NOMO-1 treated with DMSO at 0.1 percent for 48 hours (cell line): ENCODE data around the gene KRTAP10-1.
"Not testable (repeated sequence)": the region's sequence is repeated elsewhere in the genome, so short reads cannot be mapped to it uniquely, and the experiment has no call there.

ENCODE experiments used
- DNase-seq: peaks from one replicate; lab custom pipeline; 2025; ENCODE audit not compliant: unreplicated experiment; lab: John Stamatoyannopoulos, UW

The KRTAP10-1 gene

DNA sequence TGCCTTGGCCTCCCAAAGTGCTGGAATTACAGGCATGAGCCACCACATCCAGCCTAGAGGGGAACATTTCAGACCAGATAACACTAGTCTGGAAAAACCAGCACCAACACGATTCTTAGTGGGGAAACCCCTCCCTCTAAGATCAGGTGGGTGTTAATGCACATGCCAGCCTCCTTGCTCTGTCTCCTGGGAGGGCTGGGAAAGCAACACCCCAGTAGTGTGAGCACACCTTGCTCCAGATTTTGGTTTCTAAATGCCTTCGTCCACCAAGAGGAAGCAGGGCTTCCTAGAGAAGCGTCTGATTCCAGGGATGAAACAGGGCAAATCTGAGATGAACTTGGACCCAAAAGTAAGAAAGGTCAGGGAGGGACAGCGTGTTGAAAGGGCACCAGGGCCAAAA, 31.3 kb upstream of the KRTAP10-1 start:
- no peak for DNase-seq

DNA sequence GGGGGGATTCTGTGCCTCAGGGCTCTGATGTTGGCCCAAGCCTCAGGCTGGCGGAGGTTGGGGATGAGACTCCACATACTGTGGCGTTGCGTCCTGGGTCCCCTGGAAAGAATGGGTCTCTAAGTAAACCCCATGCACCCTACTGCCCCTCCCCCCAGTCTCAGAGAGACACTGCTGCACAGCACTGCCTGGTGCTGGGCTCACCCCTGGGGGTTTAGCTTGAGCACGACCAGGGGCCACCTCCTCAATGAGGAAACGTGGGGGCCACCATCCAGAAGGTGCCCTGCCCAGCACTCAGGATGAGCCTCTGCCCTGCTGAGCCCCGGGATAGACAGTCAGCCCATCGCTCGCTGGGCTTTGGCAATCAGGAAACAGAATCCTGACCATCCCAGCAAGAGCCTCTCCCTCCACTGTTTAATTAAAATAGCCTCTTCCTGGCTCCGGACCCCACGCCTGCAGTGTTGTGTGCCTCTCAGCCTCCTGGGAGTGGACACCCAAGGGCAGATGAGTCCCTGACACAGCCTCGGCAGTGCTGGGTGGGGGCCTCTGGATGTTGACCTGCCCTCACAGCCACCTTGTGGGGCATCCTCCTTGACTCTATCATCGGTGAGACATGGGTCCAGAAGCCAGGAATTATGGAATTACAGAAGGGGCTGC, 30.0 kb upstream of the KRTAP10-1 start:
- no peak for DNase-seq

DNA sequence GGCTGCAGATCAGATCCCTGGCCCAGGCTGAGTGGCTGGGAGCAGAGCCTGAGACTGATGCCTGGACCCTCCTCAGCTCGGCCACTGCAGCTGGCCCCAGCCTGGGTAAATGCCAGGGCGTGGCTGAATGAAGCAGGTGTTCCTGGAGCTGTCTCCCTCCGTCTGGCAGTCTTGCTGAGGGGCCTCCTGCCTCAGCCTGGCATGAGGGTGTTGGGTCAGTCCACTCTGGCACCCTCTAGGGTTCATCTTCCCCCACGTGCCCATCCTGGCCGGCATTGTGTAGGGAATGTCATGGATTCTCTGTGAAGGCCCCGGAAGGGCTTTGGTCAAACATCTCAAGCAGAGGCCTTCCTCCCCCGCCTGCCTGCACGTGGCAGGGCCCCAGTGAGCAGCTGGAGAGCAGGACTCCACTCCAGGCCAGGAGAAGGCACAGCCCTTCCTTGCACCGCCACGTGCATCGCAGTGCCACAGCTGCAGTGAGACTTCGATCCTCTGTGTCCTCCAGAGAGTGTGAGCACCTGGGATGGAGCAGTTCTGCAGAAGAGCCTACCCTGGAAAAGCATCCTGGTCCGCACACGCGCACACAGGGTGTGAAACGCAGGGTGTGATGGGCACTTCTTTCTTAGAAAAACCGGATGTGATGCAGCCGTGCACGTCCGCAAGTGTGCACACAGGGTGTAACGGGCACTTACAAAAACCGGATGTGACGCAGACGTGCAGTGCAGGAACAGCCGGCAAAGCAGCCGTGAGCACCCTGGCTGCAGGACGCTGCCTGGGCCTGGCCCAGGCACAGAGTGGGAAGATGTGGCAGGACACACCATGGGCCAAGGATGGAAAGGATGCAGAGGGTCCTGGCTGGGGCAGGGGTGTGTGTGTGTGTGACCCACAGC, 28.9 kb upstream of the KRTAP10-1 start:
- no peak for DNase-seq

DNA sequence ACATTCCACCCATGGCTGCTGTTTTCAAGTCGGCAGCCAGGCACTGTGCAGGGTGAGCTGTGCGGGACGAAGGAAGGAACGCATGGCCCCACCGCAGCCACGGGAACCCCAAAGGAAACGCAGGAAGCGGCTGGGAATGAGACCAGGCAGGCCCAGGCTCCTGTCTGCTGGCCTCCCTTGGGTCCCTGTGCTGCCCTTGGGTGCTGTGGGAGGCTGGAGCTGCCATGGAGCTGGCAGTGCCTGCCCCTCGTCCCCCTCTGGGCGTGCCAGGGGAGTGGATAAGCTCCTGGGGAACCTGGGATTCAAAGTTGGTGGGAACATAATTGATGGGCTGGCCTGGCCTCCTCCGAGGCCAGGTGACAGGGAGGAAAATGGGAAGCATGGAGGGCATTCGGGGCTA, 28.3 kb upstream of the KRTAP10-1 start:
- no peak for DNase-seq

DNA sequence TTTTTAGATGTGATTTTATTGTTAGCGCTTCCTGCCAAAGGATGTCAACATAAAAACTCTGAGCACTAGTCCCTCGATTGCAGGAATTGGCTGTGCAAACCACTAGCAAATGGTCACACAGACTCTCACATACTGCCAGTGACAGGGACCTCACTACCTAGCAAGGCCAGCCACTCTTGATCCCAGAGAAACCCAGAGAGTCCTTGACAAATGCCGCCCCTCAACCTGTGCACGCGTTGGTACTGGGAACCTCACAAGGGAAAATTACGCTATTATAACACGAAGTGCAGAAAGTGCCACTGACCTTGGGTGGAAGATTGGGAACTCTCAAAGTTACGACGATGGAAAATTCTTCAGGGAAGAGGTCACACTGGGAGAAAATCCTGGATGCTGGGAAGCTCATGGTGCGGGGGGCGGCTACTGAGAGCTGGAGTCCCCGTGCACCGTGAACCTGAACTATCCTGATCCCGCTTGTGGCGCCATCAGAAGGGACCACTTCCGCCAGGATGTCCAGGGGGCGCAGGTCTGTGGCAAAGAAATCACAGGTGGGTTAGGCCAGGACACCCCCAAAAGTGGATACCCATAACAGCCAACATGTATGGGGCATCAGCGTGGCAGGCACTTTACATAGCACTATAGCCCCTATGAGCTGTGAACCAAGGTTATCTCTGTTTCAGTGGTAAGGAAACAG, 27.6 kb upstream of the KRTAP10-1 start:
- no peak for DNase-seq

DNA sequence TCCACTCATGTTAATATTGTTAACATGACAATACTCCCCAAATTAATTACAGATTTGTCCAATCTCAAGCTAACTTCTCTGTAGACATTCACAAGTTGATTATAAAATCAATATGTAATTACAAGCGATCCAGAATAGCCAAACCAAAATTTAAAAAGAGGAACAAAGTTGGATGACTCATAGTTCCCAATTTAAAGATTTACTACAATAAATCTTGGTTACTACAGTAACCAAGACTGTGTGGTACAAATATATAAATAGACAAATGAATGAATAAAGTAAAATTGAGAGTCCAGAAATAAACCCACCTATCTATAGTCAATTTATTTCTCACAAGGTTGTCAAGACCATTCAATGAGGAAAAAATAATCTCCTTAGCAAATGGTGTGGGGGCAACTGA, 26.4 kb upstream of the KRTAP10-1 start:
- DNase-seq, result peak; percentile 90

DNA sequence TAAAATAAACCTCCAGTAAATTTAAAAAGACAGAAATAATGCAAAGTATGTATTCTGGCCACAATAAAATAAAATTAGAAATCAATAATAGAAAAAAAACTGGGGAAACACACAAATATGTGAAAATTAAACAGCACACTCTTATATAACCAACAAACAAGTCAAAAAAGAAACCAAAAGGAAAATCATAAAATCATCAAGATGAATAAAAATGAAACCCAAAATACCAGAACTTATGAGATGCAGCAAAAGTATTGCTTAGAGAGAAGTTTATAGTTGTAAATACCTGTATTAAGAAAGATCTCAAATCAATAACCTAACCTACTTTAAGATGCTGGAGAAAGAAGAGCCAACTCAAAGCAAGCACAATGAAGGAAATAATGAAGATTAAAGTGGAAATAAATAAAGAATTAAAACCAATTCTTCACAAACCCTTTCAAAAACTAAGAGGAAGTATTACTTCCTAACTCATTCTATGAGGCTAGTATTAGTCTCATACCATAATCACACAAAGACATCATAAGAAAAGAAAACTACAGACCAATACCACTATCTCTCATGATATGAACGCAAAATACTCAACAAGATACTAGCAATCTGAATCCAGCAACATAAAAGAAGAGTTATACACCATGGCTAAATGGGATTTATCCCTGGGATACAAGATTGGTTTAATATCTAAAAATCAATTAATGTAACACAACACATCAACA, 25.0 kb upstream of the KRTAP10-1 start:
- DNase-seq, result no peak

DNA sequence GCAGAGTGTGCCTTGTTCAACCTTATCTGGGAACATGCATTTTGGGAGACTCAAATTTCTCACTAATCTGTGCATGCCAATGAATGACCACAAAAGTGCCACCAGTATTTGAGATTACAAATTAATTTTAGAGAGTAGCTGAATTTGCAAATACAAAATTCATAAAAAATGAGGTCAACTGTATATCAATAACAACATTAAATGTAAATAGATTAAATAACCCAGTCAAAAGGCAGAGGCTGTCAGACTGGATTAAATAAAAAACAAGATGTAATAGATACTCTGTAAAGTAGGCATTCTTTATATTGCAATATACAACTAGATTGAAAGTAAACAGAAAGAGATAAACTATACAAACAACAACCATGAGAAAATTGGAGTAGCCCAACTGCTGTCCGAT, 24.1 kb upstream of the KRTAP10-1 start:
- DNase-seq, result no peak

DNA sequence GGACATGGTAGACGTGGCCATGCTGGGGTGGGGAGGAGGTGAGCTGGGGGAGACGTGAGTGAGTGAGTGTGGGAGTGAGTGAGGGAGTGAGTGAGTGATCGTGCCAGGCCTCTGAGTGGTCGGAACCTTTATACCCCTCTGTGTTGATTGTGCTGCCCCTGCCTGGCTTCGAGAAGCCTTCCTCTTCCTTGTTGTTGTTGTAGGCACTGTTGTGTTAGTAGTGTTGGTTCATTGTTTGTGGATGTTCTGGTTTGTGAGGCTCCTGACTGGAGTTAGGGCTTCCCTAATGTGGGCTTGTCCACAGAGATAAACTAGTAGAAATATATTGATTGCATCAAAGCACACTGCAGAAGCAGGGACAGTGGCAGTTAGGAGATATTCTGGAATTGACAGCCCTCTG, 18.7 kb upstream of the KRTAP10-1 start, which contains the start of gene KRTAP10-3:
TSS of gene KRTAP10-3 (minus strand) at position 101 of the 400 bp plus-strand sequence. CDS start at position 21, 80 bp downstream.
- no peak for DNase-seq

DNA sequence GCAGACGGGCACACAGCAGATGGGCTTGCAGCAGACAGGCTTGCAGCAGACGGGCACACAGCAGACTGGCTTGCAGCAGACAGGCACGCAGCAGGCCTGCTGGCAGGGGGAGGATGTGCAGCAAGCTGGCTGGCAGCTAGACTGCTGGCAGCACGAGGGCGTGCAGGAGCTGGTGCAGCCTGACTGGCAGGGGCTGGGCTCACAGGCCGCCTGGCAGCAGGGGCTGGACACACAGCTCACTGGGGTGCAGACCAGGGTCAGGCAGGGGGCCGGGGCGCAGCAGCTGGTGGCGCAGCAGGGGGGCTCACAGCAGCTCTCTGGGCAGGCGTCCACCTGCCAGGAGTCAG, 18.3 kb upstream of the KRTAP10-1 start:
- DNase-seq, result not testable (repeated sequence)

DNA sequence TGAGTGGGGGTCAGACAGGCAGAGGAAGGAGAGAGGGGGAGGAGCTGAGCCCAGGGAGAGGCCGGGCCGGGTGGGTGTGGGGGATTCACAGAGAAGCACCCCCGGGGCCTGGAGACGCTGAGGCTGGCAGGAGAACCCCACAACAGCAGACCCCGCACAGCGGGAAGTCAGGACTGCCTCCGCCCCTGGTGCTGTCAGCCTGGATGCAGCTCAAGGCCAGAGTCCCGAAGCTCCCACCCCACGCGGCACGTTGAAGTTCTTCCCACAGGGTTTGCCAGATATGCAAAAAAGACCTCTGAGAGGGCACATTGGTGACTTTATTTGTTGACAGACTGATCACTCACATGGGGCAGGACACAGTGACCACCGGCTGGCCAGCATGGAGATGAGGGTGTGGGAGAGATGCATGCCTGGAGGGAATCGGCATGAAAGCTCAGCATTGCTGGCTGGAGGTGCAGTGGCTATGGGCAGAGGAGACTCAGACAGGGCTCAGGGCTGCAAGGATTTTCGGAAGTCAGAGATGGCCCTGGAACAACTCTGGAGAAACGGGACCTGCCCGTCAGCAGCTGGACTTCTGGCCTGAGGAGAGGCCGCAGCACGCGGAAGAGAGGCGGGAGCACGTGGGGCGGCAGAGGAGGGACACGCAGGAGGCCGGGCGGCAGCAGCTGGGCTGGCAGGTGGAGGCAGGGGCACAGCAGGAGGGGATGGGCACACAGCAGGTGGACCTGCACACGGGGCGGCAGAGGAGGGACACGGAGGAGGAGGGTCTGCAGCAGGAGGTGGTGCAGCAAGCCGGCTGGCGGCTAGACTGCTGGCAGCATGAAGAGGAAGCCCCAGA, 17.7 kb upstream of the KRTAP10-1 start:
- no peak for DNase-seq

DNA sequence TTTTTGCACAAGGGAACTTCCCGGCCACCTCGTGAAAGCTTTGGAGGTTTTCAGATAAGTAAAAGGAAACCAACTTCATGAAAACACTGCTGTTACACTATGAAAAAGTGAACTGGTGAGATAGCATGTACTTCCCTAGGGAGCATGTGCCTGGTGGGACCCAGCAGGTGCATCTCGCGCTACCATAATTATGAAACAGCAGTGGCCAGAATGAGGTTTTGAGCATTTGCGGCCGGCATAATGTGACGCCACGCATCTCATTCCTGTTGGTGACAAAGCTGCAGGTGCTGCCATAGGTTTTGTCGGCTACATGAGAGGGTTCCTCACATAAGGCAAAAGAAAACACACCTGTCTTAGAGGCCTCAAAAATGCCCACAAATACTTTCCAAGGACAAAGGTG, 16.9 kb upstream of the KRTAP10-1 start:
- DNase-seq, result no peak

DNA sequence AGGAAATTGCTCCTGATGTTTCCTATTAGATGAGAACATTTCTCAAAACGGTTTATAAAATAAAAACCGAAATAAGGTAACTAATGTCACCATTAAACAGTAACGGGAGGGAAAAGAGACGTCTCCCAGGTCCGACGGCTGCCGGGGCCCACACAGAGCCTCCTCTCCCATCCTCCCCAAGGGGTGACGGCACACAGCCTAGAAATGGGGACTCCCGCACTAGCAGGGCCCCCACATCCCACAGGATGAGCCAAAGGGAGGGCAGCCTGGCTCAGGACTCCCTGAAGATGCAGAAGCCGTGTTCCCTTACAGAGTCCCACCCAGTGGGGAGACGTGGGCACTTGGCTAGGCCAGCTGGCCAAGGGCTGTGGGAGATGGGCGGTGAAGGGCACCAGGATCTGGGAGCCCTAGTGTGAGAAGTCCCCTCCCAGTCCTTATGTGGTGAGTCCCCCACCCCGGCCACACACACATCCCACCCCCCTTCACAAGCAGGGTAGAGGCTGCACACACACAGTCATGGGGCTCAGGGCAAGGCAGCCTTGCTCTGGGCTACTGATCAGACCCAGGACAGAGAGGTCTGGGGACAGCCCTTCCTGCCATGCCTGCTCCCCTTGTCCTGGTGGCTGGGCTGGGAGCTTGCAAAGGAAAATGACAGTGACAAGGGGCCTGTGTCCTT, 15.3 kb upstream of the KRTAP10-1 start:
- no peak for DNase-seq

DNA sequence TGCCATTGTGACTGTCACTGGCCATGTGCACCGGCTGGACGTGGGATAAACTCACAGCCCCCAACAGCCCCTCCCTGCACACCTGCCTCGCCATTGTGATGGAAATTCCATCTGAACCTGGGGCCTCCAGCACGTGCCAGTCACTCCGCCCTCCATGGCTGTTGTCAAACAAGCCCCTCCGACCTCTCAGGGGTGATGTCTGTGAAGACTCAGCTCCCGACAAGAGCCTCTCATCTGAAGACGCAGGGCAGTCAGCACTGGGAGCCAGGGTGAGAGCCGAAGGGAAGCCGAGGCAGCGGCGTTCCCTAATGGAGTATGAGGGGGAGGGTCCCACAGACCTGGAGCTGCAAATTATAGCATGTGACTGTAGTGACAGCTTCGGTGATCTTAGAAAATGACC, 12.7 kb upstream of the KRTAP10-1 start:
- no peak for DNase-seq

DNA sequence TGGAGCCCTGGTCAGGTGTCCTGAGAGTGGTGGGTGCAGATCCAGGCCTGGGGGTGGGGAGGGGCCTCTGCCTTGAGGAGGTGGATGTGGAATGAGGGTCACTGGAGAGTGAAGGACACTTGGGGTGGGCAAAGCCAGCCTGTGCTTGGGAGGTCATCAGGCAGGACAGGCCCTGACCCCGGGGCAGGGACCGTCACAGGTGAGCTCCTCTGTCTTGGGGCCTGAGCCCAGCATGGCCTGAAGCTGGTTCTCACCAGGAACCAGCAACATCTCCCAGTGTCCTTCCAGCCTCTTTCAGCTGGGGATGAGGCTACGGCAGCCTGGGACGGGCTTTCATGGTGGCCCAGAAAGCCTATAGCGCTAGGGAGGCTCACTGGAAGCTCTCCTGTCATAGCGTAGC, 12.1 kb upstream of the KRTAP10-1 start:
- DNase-seq, result no peak

DNA sequence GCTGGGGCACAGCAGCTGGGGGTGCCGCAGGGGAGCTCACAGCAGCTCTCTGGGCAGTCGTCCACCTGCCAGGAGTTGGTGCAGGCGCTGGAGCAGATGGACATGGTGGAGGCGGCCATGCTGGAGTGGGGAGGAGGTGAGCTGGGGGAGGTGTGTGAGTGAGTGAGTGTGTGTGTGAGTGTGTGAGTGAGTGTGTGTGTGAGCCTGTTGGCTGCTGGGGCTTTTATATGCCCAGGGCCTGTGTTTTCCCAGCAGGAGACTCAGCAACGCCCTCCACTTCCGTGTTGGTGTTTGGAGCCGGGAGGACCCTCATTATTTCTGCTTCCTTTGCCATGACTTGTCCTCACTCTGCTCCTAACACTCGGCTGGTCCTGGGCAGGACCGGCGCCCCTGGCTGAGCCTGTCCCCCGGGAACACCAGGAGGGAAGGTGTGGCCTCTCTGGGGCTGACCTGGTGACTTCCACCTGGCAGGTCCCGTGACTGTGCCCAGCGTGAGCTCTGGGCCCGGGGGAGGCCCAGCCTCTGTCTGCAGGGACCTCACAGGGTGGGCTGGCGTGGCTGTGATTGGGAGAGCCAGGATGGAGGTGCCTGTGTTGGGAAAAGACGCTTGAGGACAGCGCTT, 11.5 kb upstream of the KRTAP10-1 start, which contains the start of gene KRTAP10-2:
TSS of gene KRTAP10-2 (minus strand) at position 166 of the 622 bp plus-strand sequence. CDS start at position 119, 47 bp downstream.
- no peak for DNase-seq

DNA sequence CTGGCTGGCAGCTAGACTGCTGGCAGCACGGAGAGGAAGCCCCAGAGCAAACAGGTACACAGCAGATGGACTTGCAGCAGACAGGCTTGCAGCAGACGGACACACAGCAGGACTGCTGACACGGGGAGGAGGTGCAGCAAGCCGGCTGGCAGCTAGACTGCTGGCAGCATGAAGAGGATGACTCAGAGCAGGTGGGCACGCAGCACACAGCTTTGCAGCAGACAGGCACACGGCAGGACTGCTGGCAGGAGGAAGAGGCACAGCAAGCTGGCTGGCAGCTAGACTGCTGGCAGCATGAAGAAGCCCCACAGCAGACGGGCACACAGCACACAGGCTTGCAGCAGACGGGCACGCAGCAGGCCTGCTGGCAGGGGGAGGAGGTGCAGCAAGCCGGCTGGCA, 10.8 kb upstream of the KRTAP10-1 start:
- DNase-seq, result no peak

DNA sequence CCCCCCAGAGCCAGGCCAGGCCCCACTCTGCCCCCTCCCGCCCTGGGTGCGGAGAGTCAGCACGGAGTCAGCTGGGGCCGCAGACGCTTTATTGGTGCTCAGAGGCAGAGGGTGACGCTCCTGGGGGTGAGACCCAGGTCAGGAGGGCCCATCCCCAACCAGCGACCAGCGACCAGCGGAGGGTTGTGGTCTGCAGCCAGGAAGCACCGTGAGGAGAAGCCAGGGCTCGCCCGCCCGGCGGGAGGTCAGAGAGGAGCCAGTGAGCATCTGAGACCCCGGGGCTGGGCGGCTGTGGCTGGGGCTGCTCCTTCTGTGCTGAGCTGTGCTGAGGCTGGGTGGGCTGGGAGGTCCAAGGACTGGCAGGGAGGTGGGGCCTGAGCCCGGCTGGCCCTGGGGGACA, 10.3 kb upstream of the KRTAP10-1 start:
- not testable (repeated sequence) for DNase-seq

DNA sequence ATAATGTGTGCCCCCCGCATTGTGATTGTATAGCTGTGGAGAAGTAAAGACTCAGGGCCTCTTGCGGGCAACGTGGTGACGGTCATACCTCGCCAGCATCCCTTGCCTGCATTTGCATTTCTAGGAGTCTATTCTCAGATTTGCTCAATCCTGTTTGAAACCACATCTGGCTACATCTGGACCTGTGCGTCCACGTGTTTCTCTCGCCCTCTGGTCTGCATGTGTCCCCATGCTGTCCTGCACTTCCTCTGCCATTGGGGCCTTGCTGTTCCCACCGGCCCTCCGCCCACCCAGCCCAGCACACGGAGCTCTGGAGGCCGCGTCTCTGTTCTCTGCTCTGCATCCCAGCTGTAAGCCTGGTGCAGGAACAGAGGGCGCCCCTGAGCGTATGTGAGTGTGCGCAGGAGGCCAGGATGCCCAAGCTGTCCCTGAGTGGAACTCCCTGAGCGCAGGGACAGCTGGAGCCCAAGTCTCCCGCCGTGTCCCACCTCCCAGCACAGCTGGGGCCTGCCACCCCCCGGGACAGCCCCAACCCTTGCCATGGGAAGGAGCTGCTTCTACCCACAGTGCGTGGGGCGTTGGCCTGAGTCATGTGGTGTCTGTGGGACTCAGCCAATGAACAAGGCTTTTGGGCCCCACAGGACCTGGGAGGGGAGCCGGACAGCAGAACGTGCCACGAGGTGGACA, 9.7 kb upstream of the KRTAP10-1 start:
- DNase-seq, result no peak
